ENCODE measurements around the gene PDGFD.

DNA sequence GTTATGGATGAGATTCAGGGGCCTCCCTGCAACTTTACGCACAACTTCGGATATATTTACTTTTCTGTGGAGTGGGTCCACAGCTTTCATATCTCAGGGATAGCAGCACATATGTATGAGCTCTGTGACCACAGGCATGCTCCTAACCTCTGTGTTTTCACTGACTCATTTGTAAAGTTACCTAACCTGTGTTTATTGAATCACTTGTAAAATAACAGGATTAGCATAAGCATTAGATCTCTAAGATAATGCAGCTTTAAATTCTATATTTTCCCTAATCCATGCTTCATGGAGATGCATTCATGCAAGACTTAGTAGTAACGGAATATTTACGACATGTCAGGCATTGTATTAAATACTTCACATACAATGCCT is 175.4 kb downstream of the PDGFD start:
- TF ChIP-seq EZH2 (IDR thresholded peaks at IDR 0.05) (no peak), POLR2AphosphoS5 (IDR thresholded peaks at IDR 0.05; ENCODE audit: borderline replicate concordance, low read depth, low read length) (no peak)

Data from SK-N-MC (cell line).